IMR-90 (cell line): ENCODE measurements around the gene NTM. TPM values are rescaled to one million over a fixed set of nuclear protein-coding genes. Genes with fewer than 3 reads are reported as not detected.

ENCODE experiments used
- ATAC-seq: fragments of 200-7000 bp; cut with Tn5 transposase; 2 replicates; pipeline ENCODE4 v1.9.1; 2020; ENCODE audit warnings: low read depth, mild to moderate bottlenecking, moderate library complexity
- BruUV-seq: library from RNA; stranded (reverse); fragments of 400-500 nt; replicated peaks from 2 replicates; lab custom pipeline; 2021; lab: Mats Ljungman, UMichigan
- CTCF ChIA-PET: fragments of 300-600 bp; formaldehyde crosslinking; extraction: SDS; loops from one replicate; lab custom pipeline; 2021; ENCODE audit warnings: antibody characterized with exemption; lab: Yijun Ruan, JAX
- POLR2A ChIA-PET: fragments of 300-600 bp; sonication (Branson Sonifier 250); formaldehyde crosslinking; loops from one replicate; lab custom pipeline; 2022; ENCODE audit warnings: antibody characterized with exemption; ENCODE audit not compliant: unreplicated experiment; lab: Charles Lee
- DNase-seq: peaks from one replicate; pipeline ENCODE4 v3.0.0; 2013
- H2AFZ ChIP-seq: replicated peaks from 2 replicates; pipeline ENCODE3; 2013; ENCODE audit warnings: low read length, mild to moderate bottlenecking; ENCODE audit not compliant: poor library complexity
- H2AK5ac ChIP-seq: 2 replicates; pipeline ENCODE4 v1.6.1; 2013; ENCODE audit warnings: low read depth, low read length, inconsistent platforms
- H2AK9ac ChIP-seq: replicated peaks from 2 replicates; pipeline ENCODE3; 2013; ENCODE audit warnings: mild to moderate bottlenecking, low read depth, low read length, moderate library complexity; ENCODE audit not compliant: poor library complexity
- H2BK120ac ChIP-seq: 2 replicates; pipeline ENCODE4 v1.6.1; 2013; ENCODE audit warnings: low read depth, low read length, inconsistent platforms
- H2BK15ac ChIP-seq: 3 replicates; pipeline ENCODE4 v1.6.1; 2013; ENCODE audit warnings: low read depth, low read length, inconsistent platforms
- H2BK20ac ChIP-seq: 2 replicates; pipeline ENCODE4 v1.6.1; 2013; ENCODE audit warnings: low read depth, mild to moderate bottlenecking, inconsistent platforms, low read length, moderate library complexity
- H2BK5ac ChIP-seq: 2 replicates; pipeline ENCODE4 v1.6.1; 2013; ENCODE audit warnings: mild to moderate bottlenecking, low read depth, low read length, inconsistent platforms; ENCODE audit not compliant: poor library complexity, severe bottlenecking
- H3K14ac ChIP-seq: replicated peaks from 2 replicates; pipeline ENCODE4 v1.6.1; 2013; ENCODE audit warnings: low read depth, low read length, inconsistent platforms
- H3K18ac ChIP-seq: 2 replicates; pipeline ENCODE4 v1.6.1; 2013; ENCODE audit warnings: low read depth, low read length, control low read depth
- H3K23ac ChIP-seq: 2 replicates; pipeline ENCODE4 v1.6.1; 2013; ENCODE audit warnings: low read depth, low read length, inconsistent platforms
- H3K27ac ChIP-seq: 2 replicates; pipeline ENCODE4 v1.5.1; 2013; ENCODE audit warnings: mild to moderate bottlenecking, control low read depth, low read length; ENCODE audit not compliant: insufficient read depth
- H3K27me3 ChIP-seq: 2 replicates; pipeline ENCODE4 v1.6.1; 2013; ENCODE audit warnings: low read length; ENCODE audit not compliant: control insufficient read depth, insufficient read depth
- H3K36me3 ChIP-seq: 2 replicates; pipeline ENCODE4 v1.6.1; 2013; ENCODE audit warnings: low read length, mixed read lengths; ENCODE audit not compliant: control insufficient read depth, insufficient read depth
- H3K4ac ChIP-seq: 2 replicates; pipeline ENCODE4 v1.6.1; 2013; ENCODE audit warnings: low read depth, low read length, inconsistent platforms
- H3K4me1 ChIP-seq: 2 replicates; pipeline ENCODE4 v1.6.1; 2013; ENCODE audit warnings: low read length, mixed read lengths; ENCODE audit not compliant: control insufficient read depth, insufficient read depth
- H3K4me2 ChIP-seq: 2 replicates; pipeline ENCODE4 v1.6.1; 2013; ENCODE audit warnings: low read depth, mild to moderate bottlenecking, control low read depth, low read length, moderate library complexity
- H3K4me3 ChIP-seq: 2 replicates; pipeline ENCODE4 v1.5.1; 2013; ENCODE audit warnings: low read depth, mild to moderate bottlenecking, control low read depth, low read length, moderate library complexity; ENCODE audit not compliant: insufficient read depth
- H3K56ac ChIP-seq: 2 replicates; pipeline ENCODE4 v1.6.1; 2013; ENCODE audit warnings: low read length, inconsistent platforms; ENCODE audit not compliant: insufficient read depth; ENCODE audit errors: extremely low read depth
- H3K79me1 ChIP-seq, 2 experiments: 2 replicates each; pipeline ENCODE4 v1.6.1; 2013; ENCODE audit warnings: low read length in 2 of 2, inconsistent platforms in 1 of 2, low read depth in 1 of 2
- H3K9ac ChIP-seq: 2 replicates; pipeline ENCODE4 v1.6.1; 2013; ENCODE audit warnings: low read depth, low read length, control low read depth
- H3K9me1 ChIP-seq: 2 replicates; pipeline ENCODE4 v1.6.1; 2013; ENCODE audit warnings: low read length, inconsistent platforms; ENCODE audit not compliant: insufficient read depth
- H3K9me3 ChIP-seq: 2 replicates; pipeline ENCODE4 v1.6.1; 2013; ENCODE audit warnings: low read length; ENCODE audit not compliant: control insufficient read depth, insufficient read depth
- H4K20me1 ChIP-seq: 2 replicates; pipeline ENCODE4 v1.6.1; 2013; ENCODE audit warnings: low read length, inconsistent platforms; ENCODE audit not compliant: insufficient read depth
- H4K5ac ChIP-seq: 2 replicates; pipeline ENCODE4 v1.6.1; 2013; ENCODE audit warnings: mild to moderate bottlenecking, low read depth, low read length, control low read depth
- H4K8ac ChIP-seq, 2 experiments: 2 replicates each; pipeline ENCODE4 v1.6.1; 2013; ENCODE audit warnings: low read depth in 2 of 2, low read length in 2 of 2, control low read depth in 1 of 2, inconsistent platforms in 1 of 2
- H4K91ac ChIP-seq: 2 replicates; pipeline ENCODE4 v1.6.1; 2013; ENCODE audit warnings: low read depth, low read length, inconsistent platforms; ENCODE audit not compliant: insufficient read depth
- CEBPB ChIP-seq: IDR thresholded peaks from 2 replicates; pipeline ENCODE4 v1.6.1; 2012; ENCODE audit warnings: low read depth, low read length, improper control_type of control experiment
- CHD1 ChIP-seq: IDR thresholded peaks from 2 replicates; pipeline ENCODE4 v1.6.1; 2012; ENCODE audit warnings: low read depth, low read length, improper control_type of control experiment
- ELK1 ChIP-seq: fragments of 150-350 bp; IDR thresholded peaks from 2 replicates; pipeline ENCODE4 v1.6.1; 2016; ENCODE audit warnings: low read depth, mild to moderate bottlenecking, low read length, moderate library complexity, borderline replicate concordance
- FOS ChIP-seq: fragments of 150-350 bp; IDR thresholded peaks from 2 replicates; pipeline ENCODE4 v1.6.1; 2016; ENCODE audit warnings: low read depth, low read length
- RAD21 ChIP-seq: IDR thresholded peaks from 2 replicates; pipeline ENCODE4 v1.6.1; 2012; ENCODE audit warnings: low read length, improper control_type of control experiment
- USF2 ChIP-seq: fragments of 150-350 bp; IDR thresholded peaks from 2 replicates; pipeline ENCODE4 v1.6.1; 2017; ENCODE audit warnings: mild to moderate bottlenecking, antibody characterized with exemption, low read length, low read depth
- WGBS, 2 experiments: methylation state at CpG; one replicate each; pipeline versions ENCODE4 v1.1.5 to v1.1.7; 2013; ENCODE audit warnings: missing lambda C conversion rate in 2 of 2; ENCODE audit not compliant: insufficient read length in 1 of 2; ENCODE audit errors: extremely low coverage in 2 of 2; 5-methylcytosine and 5-hydroxymethylcytosine counted together
- dilution Hi-C: fragments of 300-500 bp; cut with HindIII; formaldehyde crosslinking; loops from one replicate; pipeline ENCODE4 v1.14.3; 2018; ENCODE audit warnings: low sequenced_read_pairs; ENCODE audit not compliant: unreplicated experiment
- in situ Hi-C: fragments of 300-500 bp; cut with MboI; formaldehyde crosslinking; loops from 3 replicates; pipeline ENCODE4 v1.14.3; 2019; ENCODE audit warnings: low sequenced_read_pairs, inconsistent platforms, mixed read lengths
- intact Hi-C: fragments of 100-400 bp; cut with micrococcal nuclease; formaldehyde crosslinking; loops from 2 replicates; pipeline ENCODE4 v1.10.0; 2022
- polyA plus RNA-seq, 3 experiments: library from polyadenylated mRNA; depleted of rRNA; stranded (reverse); fragments of >200 nt; gene quantifications; 2 replicates each; pipeline ENCODE4 v1.2.3, GENCODE V29; 2012; ENCODE audit warnings: low replicate concordance in 1 of 3
- total RNA-seq: library from RNA; depleted of rRNA; stranded (reverse); fragments of >200 nt; gene quantifications from 2 replicates; pipeline ENCODE4 v1.2.3, GENCODE V29; 2012

Gene NTM
- total and polyA plus RNA-seq, 2 of the 4 experiments (the other 2 are of a cell fraction) = 19.5 to 25.5 TPM

GRCh38 chr11:131749101-131749500 lies 378.7 kb downstream of the NTM start:
- peak overlapping the region; percentile 94 for H3K4ac ChIP-seq
- intact Hi-C loops = loop anchor here (5.0 kb wide), 1 partner anchor 318 kb away; no protein-coding TSS in a partner anchor
- POLR2A ChIA-PET = no interaction called here
- no peaks in the 10 kb centered on the region for H4K20me1 ChIP-seq
- no peak overlapping the region for H3K4me2 ChIP-seq
- H3K9me1 ChIP-seq = peaks cover 12% of the 10 kb centered on the region; the same call in 1 of the 2 replicates
- peaks cover 17% of the 10 kb centered on the region for H3K4me1 ChIP-seq
- peak overlapping the region; percentile 2; the same call in 1 of the 2 replicates for H3K27ac ChIP-seq
- H2BK5ac ChIP-seq = peak overlapping the region; percentile 92
- TF ChIP-seq RAD21 = 0 out of 2 replicates have a peak, but pooled peaks have one; percentile 2
- TF ChIP-seq CEBPB = no peak
- TF ChIP-seq FOS = peak; percentile 83
- TF ChIP-seq ELK1 = no peak
- no peak for TF ChIP-seq USF2
- no peak; the same call in 1 of the 2 replicates for TF ChIP-seq CHD1
- peak overlapping the region; percentile 85; the same call in 1 of the 2 replicates for H3K23ac ChIP-seq
- no peaks in the 10 kb centered on the region for H3K27me3 ChIP-seq
- H3K9me3 ChIP-seq = no peaks in the 10 kb centered on the region
- peak overlapping the region; percentile 87 for H2AK5ac ChIP-seq
- dilution Hi-C loops = no loop called here
- no peak overlapping the region for H3K4me3 ChIP-seq
- in situ Hi-C loops = loop anchor here (5.0 kb wide), 1 partner anchor 378 kb away; no protein-coding TSS in a partner anchor
- CTCF ChIA-PET = interaction anchor here (0.7 to 2.5 kb wide), 9 partner anchors 9 to 472 kb away, joined by 3 to 14 read pairs (median 4); no protein-coding TSS in a partner anchor
- peak; percentile 96 for DNase-seq
- H3K56ac ChIP-seq = peak overlapping the region; percentile 58; the same call in 1 of the 2 replicates
- peak overlapping the region; percentile 23 to 78; a peak in 2 of 4 replicates for H4K8ac ChIP-seq
- H2AK9ac ChIP-seq = no peak overlapping the region
- WGBS, 2 experiments = 13% methylated on average over 1 of the region's 2 CpGs; no CpG with 5 or more reads in 1 of the 2 experiments
- H3K18ac ChIP-seq = peak overlapping the region; percentile 67; the same call in 1 of the 2 replicates
- H3K14ac ChIP-seq = peak overlapping the region; percentile 77
- H3K9ac ChIP-seq = no peak overlapping the region
- peak overlapping the region; percentile 5 for H2AFZ ChIP-seq
- H4K91ac ChIP-seq = peak overlapping the region; percentile 59
- H3K36me3 ChIP-seq = no peaks in the 10 kb centered on the region
- peak overlapping the region; percentile 14; the same call in 1 of the 2 replicates for H4K5ac ChIP-seq
- peak; percentile 54 for ATAC-seq
- peak overlapping the region; percentile 51; the same call in 1 of the 3 replicates for H2BK15ac ChIP-seq
- no peaks in the 10 kb centered on the region for H3K79me1 ChIP-seq
- BruUV-seq = no TSS peak
- H2BK120ac ChIP-seq = peak overlapping the region; percentile 96
- H2BK20ac ChIP-seq = peak overlapping the region; percentile 94
